NCI-H460 (cell line): ENCODE measurements around the gene CDH13. TPM values are rescaled to one million over a fixed set of nuclear protein-coding genes. Genes with fewer than 3 reads are reported as not detected.

ENCODE experiments used
- DNase-seq: peaks from one replicate; pipeline ENCODE4 v3.0.0-alpha.2; 2016; ENCODE audit warnings: low read depth; ENCODE audit errors: extremely low read depth
- total RNA-seq: library from RNA; depleted of rRNA; stranded (reverse); fragments of >200 nt; shearing (Covaris generic); gene quantifications from 2 replicates; pipeline ENCODE4 v1.2.3, GENCODE V29; 2014

CDH13 gene
- total RNA-seq, 1 experiment from 2014 or later = 123 TPM

GRCh38 chr16:83355570-83356218, 728.9 kb downstream of the CDH13 start:
- DNase-seq = no peak

DNA sequence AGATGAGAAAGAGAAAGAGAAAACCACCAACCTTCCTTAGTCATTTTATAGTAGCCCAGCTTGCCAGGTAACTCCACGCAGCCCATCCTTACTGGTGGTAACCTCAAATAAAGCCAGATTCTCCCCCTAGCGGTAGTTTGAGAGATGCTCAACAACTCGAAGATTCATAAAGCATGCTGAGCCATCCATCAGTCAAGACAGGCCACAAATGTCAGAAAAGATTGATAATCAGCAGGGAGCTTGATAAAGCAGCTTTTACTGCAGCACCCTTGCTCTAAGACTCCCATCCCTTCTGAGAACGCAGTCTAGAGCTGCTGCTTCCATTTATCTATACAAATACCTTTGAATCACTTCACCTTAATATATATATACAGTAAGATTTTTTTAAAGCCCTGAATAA, 729.5 kb downstream of the CDH13 start:
- peak; percentile 49 for DNase-seq

DNA sequence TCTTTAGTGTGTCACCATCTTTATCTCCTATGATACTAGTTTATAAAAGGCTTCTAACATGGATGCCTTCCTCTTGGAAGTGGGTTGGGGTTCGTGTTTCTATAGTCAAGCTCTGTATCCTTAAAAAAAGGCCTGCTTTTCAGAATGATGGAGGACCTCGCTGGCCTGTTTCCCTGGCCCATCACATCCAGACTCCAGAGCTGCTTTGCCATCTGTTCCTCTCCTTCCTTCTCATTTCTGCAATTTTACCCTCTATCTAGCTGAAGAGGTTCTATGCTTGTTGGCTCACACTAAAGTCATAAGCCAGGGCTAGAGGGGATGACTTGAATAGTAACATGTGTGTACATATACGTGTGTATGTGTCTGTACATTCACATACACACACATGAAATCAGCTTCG, 730.2 kb downstream of the CDH13 start:
- no peak for DNase-seq

DNA sequence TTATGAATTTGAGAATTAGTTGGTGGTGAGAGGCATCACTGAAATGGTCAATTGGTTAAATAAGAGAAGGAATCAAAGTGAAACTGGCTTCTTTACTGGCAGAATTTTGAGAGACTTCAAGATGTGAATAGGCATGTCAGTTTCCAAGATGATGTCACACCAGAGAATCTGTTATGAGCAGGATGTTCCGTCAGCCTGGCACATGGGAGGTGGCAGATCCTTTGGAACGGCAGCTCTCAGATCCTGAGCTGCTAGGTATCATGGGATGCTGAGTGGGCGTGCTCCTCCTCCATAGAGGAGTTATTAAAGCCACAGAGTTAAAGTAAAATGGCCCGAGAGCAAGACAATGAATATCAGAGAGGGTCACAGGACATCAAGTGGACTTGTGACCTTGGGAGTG, 736.8 kb downstream of the CDH13 start:
- no peak for DNase-seq

DNA sequence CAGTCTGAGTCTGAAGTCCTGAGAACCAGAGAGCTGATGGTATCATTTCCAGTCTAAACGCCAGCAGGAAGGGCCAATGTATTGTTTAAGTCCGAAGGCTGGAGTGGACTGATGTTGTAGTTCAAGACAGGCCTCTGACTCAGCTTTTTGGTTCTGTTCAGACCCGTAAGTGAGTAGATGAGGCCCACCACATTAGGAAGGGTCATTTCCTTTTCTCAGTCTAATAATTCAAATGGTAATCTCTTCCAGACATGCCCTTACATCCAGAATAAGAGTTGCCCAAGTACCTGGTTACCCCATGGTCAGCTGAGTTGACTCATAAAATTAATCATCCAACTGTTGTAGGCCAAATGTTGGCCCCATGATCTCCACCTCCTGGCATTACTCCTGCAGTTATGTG, 738.4 kb downstream of the CDH13 start:
- no peak for DNase-seq

GRCh38 chr16:83366228-83366627, 739.5 kb downstream of the CDH13 start:
- no peak for DNase-seq

DNA sequence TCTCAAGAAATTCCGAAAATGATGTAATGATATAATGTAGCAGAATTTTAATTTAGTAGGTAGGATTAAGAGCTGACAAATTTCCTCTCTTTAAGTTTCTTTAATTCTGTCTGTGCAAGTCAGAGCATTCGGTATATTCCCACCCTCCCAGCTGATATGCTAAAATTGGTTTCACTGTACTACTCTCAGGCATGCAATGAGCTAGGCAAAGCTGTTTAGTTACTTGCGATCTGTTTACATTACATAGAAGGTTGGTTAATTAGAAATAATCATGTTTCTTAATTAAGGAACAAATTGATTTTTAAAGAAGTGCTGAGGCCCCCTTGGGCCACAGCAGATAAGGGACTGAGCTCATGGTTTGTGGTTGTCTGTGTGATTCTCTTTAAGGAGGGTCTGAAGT, 748.2 kb downstream of the CDH13 start:
- no peak for DNase-seq

DNA sequence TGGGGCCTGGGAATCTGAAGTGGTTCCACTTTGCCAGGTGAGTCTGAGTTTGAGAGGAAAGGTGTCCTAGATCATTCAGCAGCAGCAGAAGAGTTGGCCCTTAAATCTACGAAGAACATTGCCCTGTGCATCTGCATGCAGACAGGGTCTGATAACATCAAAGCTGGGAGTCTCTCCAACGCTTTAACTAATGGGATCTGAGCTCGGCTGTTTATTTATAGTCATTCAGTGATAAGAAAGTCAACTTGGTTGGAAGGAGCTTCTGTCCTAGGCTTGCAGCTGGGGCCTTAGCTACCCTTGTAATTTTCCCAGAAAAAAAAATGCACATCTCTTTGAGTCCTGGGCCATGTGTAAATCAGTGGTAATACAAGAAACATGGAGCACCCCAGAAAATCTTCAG, 763.0 kb downstream of the CDH13 start:
- DNase-seq = no peak

DNA sequence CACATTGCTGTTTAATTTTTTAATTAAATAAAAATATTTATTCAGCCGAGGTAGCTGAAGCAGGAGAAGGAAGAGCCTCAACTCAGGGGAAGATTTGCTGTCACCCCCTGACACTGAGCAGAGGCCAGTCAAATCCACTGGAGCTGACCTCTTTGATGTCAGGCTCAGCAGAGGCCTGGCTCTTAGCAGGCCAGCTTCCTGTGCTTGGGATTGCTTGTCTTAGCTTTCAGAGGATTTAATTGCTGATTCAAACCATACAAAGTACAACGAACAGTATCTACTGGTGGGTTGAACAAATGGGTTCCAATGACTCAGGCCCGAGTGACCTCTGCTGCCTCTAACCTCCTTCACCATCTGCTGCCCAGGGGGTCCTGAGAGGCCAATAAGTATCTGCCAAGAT, 764.0 kb downstream of the CDH13 start:
- no peak for DNase-seq

- no peak for DNase-seq
Measured at GRCh38 chr16:83392743-83393142, 766.0 kb downstream of the CDH13 start.

- no peak for DNase-seq
Measured at GRCh38 chr16:83393196-83393981, 766.6 kb downstream of the CDH13 start.

GRCh38 chr16:83397601-83398291, 771.0 kb downstream of the CDH13 start:
- DNase-seq = no peak

DNA sequence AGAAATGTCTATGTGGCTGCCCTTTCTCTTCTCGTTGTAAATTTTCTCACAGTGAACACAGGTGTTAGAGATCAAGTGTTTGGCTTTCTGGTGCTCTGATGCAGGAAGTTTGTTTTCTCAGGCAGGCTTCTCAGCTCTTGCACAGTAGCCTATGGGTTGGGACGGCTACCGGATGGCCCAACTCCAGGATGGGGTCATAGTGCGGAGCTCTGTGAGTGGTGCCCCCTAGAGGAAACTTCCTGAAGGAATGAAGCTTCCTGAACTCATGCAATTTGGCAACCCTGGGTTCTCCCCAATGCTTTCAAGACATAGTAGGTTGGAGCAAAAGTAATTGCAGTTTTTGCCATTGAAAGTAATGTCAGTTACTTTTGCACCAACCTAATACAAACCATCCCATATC, 773.5 kb downstream of the CDH13 start:
- no peak for DNase-seq

- DNase-seq = no peak
Measured at GRCh38 chr16:83402160-83402814, 775.5 kb downstream of the CDH13 start.

- DNase-seq = no peak
Measured at GRCh38 chr16:83402967-83403366, 776.2 kb downstream of the CDH13 start.

- DNase-seq = no peak
Measured at GRCh38 chr16:83403761-83404160, 777.0 kb downstream of the CDH13 start.

DNA sequence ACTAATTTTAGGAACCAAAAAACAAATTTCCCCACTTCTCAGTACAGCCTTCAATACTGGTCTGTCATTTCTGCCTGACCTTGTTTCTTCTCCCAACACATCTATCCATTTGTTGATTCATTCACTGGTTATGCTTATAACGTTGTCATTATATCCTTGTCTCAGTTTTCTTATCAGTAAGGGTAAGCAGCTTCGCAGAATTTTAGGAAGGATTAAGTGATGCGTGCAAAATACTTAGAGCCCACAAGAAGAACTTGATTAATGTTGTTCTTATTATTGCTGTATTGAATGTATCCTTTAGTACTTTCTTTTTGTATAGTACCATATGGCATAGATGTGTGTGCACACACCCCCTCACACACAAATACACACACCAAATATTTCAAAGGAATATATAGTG, 777.5 kb downstream of the CDH13 start:
- DNase-seq = no peak

DNA sequence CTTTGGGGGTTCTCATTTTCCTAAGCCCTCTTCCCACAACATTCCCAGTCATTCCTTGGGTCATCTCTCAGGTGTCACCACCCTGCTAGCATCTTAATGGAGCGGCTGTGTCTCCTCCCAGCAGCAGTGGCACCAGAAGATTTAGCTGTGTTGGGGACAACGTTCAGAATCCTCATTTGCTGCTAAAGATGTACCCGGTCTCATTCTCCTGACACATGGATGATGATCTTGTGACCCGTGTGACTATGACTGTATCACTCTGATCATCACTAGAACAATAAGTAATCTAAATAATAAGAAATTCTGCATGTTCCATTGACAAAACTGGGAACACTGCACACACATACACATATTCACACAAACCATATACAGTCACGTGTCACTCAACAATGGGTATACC, 781.2 kb downstream of the CDH13 start:
- DNase-seq = no peak

- DNase-seq = no peak
Measured at GRCh38 chr16:83409347-83409746, 782.6 kb downstream of the CDH13 start.

DNA sequence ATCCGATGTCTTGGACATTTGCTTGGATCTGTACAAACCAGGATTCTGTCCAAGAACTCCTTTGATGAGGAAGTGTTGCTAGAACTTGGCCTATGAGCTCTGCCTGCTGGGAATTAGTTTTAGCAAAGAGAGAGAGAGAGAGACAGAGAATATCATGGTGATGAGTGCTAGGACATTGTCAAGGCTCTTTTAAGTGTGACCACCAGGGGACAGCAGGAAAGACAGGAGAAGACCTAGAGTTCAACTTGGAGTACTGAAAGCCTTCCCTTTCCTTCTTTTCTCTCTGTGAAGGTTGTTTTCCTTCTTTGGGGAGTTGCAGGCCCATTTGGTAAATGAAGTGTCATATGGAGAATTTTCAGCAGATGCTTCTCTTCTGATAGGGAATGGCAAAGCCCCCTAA, 791.8 kb downstream of the CDH13 start:
- DNase-seq = no peak

DNA sequence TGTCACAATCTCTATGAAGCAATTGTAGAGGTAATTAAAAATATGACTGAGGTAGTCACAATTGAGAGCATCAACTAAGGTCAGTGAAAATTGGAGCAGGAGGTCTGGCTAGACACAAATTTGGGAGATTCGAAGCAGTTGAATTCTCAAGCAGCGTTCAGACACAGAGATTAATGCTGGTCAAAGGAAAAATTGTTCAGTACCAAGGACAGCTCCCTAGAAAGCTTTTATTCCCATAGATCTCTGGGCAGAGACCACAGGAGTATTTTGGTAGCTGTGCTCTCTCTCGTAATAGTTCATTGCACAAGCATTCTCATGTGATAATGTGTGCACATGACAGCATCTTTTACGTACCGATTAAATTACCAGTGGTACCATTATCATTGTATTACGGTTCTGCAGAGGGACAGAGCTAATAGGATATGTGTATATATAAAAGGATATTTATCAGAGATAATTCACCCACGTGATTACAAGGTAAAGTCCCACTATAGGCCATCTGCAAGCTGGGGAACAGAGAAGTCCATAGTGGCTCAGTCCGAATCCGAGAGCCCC, 793.5 kb downstream of the CDH13 start:
- DNase-seq = peak; percentile 9
